Forelimb muscle (tissue), 1 donor: ENCODE data around the gene HNRNPA0. TPM values are rescaled to one million over a fixed set of nuclear protein-coding genes. Genes with fewer than 3 reads are reported as not detected.
"Not testable (repeated sequence)": the region's sequence is repeated elsewhere in the genome, so short reads cannot be mapped to it uniquely, and the experiment has no call there.

ENCODE experiments used
- DNase-seq: peaks from one replicate; pipeline ENCODE4 v3.0.0-alpha.2; 2013; ENCODE audit warnings: low read depth
- polyA plus RNA-seq: library from polyadenylated mRNA; unstranded; fragments of 120-200 nt; gene quantifications from one replicate; pipeline ENCODE4 v1.2.1, GENCODE V29; 2013; ENCODE audit not compliant: insufficient read length

The HNRNPA0 gene
- polyA plus RNA-seq, result 29.5 TPM

DNA sequence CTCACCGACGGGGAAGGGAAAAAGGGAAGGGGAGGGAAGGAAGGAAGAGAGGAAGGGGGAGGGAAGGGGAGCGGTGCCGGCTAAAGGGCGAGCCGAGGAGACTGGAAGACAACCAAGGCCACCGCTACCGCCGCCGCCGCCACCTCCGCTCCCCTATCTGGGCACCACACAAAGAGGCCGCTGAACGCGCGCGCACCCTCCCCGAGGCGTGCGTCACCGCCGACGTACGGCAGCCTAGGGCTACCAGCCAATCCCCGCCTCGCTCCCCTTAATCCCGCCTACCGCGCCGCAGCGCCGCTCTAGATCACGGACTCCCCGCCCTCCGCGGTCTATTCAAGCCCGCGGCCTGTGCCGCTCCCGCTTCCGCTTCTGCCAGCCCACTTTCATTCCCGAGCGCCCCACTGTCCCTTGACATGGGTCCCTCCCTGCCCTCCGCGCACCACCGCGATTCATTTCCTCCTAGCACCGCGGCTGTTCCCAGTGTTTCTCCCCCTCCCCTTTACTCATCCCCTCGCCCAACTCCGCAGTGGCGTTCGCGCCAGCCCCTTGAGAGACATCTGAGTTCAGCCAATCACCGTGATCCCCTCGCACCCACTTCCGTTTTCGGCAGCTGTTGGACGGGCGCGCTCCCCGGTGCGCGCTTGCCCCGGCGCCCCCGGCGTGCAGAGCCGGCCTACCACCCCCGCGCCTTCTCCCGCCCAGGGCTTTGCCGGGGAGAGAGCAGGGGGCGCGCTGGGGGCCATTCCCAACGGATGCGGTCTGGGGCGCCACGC is at the start of gene HNRNPA0:
Gene HNRNPA0, minus strand, starts transcription at position 176 of the 773 bp plus-strand sequence. CDS start 297 bp downstream, outside the sequence.
- peak; percentile 95 for DNase-seq

- no peak for DNase-seq
These were observed 48.4 kb upstream of the HNRNPA0 start for GRCh38 chr5:137802282-137803210.

GRCh38 chr5:137800700-137801411 is 46.7 kb upstream of the HNRNPA0 start:
- no peak for DNase-seq

DNA sequence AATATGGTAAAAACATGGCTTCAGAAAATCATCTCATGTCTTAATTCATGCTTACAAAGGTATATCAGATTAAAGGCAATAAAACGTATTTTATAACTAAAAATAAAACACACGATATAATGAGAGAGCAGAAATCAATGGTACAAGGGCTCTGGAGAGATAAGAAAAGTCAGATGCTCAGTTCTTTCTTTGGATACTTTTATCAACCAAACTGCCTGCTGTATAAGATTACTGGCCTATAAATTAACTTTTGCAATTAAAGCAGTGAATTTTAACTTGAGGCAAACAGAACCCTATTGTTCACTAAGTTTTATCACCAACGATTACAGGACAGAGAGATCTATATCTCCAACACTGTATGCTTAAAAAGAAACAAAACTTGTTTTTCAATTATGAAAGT is 42.1 kb upstream of the HNRNPA0 start:
- no peak for DNase-seq

DNA sequence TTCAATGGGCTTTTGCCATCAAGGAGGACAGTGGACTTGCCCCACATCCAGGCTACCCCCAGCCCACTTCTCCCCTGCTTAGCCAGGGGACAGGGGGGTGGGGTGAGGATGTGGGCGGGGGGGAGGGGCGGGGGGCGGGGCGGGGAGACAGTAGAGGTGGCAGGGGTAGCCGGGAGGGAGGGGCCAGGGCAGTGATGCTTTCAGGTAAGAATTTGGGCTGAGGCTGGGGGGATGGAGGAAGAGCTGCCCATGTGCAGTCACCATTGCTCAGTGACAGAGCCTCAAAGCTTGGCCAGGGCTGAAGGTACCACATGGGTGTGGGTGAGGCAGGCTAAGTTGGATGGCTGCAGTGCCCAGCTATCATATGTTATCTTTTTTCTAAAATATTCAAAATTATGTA is 40.7 kb upstream of the HNRNPA0 start:
- DNase-seq, result no peak

- no peak for DNase-seq
These were observed 38.1 kb upstream of the HNRNPA0 start for GRCh38 chr5:137792303-137792702.

DNA sequence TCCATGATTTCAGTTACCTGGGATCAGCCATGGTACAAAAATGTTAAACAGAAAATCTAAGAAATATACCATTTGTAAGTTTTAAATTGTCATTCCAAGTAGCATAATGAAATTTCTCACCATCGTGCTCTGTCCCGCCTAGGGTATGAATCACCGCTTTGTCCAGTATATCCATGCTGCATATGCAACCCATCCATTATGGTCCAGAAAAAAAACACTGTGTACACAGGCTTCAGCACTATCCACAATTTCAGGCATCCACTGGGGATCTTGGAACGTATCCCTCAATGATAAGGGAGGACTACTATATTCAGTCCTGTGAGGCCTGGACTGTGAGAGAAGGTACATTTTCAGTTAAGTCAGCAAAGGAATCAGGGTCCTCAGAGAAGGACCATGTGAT is 37.6 kb upstream of the HNRNPA0 start:
- no peak for DNase-seq

DNA sequence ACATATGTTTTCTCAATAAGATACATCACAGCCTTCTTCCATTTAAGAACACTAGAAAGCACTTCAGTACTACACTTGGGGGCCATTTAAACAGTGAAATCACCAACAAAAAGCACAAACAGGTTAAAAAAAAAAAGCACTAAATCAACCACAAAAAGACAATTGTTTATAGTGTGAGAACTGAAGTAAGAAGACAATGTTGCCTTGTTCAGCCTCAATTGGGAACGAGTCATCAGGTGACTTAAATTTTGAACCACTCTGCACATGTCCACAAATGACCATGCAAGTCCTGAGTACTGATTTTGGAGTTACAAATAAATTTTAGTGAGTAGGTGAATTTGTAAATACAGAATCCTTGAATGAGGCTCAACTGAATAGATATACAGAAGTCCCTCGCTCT is 37.2 kb upstream of the HNRNPA0 start:
- no peak for DNase-seq

GRCh38 chr5:137788560-137788959 is 34.4 kb upstream of the HNRNPA0 start:
- DNase-seq, result not testable (repeated sequence)

DNA sequence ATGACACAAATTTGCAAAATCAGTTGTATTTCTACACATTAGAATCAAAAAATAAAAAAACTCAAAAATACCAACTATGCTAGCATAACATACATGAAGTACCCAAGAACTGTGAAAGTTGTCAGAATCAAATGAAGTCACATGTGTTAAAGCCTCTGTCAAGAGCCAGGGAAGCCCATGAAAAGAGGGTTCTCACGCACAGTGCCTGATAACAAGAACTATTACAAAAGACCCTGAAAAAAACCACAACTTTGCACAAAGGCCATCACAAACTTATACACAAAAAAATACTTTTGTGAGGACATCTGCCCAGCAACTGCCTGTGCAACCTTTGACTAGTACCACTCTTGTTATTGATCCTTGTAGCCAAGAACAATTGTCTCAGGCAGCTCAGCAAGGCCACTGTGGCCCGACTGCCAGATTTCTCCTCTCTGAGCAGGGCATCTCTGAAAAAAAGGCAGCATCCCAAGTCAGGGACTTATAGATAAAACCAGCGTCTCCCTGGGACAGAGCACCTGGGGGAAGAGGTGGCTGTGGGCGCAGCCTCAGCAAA is 28.9 kb upstream of the HNRNPA0 start:
- DNase-seq, result no peak

GRCh38 chr5:137782055-137782454 is 27.9 kb upstream of the HNRNPA0 start:
- DNase-seq, result no peak

DNA sequence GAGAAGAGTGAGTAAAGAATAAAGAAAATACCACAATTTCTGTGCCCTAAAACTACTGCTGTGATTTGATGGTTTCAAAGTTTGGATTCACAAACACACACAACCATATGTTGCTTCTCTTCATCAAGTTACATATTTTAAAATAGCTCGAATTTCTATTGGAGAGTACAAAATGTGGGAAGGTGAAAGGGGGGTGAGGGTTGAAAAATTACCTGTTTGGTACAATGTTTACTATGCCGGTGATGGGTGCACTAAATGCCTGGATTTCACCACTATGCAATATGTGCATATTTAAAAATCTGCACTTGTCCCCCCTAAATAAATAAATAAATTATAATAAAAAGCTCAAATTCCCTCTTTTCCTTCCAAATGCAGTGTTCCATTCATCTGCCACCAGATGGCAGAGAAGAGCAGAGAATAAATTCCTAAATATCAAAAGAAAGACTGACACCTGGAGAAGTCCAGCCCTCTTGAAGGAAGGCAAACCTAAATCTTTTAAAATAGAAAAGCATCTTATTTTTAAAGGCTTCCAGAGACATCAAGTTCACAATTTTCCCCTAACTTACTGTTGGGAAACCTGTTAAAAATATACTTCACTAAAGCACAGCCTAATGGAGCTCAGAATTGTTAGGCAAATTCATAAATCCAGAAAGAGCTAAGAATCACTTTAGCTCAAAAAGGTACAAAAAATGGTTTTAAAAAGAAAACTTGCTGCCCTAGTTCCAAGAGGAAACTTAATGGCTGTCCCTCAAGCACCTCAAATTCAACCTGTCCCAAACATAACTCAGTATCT is 24.8 kb upstream of the HNRNPA0 start:
- no peak for DNase-seq

- not testable (repeated sequence) for DNase-seq
These were observed 13.8 kb upstream of the HNRNPA0 start for GRCh38 chr5:137767937-137768336.

GRCh38 chr5:137761566-137761965 is 7.4 kb upstream of the HNRNPA0 start:
- no peak for DNase-seq

GRCh38 chr5:137760719-137761516 is 6.8 kb upstream of the HNRNPA0 start:
- no peak for DNase-seq

GRCh38 chr5:137760294-137760693 is 6.1 kb upstream of the HNRNPA0 start:
- no peak for DNase-seq

GRCh38 chr5:137758715-137759306 is 4.6 kb upstream of the HNRNPA0 start:
- DNase-seq, result no peak

GRCh38 chr5:137758121-137758520 is 4.0 kb upstream of the HNRNPA0 start:
- DNase-seq, result no peak

DNA sequence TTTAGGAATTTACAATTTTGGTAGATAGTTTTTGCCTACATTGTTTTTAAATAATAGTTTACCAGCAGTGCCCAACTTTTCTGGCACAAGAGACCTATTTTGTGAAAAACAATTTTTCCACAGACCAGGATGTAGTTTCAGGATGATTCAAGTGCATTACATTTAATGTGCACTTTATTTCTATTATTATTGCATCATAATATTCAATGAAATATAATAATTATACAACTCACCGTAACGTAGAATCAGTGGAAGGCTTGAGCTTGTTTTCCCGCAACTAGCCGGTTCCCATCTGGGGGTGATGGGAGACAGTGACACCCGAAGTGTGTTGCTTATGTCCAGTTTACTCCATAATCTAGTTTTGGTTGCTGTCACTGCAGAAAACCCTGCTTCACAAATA is 3.5 kb upstream of the HNRNPA0 start:
- no peak for DNase-seq
